Left renal pelvis (tissue), 4 donors: ENCODE measurements around the gene ZBTB12. TPM values are rescaled to one million over a fixed set of nuclear protein-coding genes. Genes with fewer than 3 reads are reported as not detected.
"Not testable (repeated sequence)": the region's sequence is repeated elsewhere in the genome, so short reads cannot be mapped to it uniquely, and the experiment has no call there.

Experiments
- DNase-seq, 4 donors: peaks; one replicate each; pipeline ENCODE4 v3.0.0-alpha.2; 2013; ENCODE audit warnings: low read depth in 4 of 4, low spot score in 3 of 4
- polyA plus RNA-seq, 4 donors: library from polyadenylated mRNA; unstranded; fragments of 120-200 nt; gene quantifications; one replicate each; pipeline ENCODE4 v1.2.1, GENCODE V29; 2013; ENCODE audit not compliant: insufficient read length in 4 of 4

Gene ZBTB12
- polyA plus RNA-seq, 4 donors = 17.7 to 28.9 (median 22.0) TPM

DNA sequence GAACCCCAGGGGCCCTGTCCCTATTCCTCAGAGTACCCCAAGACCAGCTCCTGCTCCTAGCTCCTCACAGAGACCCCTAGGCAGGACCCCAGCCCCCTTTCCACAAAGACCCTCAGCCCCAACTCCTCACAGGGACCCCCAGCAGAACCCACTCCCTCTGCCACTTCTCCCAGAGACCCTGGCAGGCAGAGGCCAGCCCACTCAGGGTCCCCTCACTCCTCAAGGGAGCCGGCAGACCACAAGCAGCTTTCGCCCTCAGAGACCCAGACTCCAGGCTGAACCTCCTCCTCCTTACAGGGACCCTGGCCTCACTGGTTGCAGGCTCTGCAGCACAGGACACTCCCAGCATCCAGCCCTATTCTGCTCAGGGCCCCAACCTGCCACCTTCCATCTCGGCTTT, 23.7 kb downstream of the ZBTB12 start:
- DNase-seq = no peak

DNA sequence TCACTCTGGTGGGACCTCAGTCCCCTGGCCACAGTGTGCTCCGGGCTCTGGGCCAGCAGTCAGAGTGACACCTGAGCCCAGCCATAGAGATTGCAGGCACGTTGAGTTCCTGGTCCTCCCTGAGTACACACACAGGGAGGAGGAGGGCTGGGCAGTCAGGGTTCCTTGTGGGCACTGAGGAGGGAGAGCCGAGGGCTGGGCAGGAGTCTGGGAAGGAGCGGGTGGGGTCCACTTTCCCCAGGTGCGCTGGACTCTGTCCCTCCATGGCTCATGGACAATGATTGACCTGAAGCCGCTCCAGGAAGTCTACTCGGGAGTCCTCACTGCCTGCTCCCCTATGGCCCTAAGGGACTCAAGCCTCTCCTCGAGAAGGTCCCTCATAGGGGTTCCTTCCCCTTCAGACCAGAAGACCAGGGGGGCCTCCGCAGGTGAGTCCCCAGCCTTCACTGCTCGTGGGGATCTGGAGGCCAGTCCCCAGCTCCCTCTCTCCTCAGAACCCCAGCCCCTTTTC, 24.2 kb downstream of the ZBTB12 start:
- no peak for DNase-seq

- no peak for DNase-seq
Measured at GRCh38 chr6:31877125-31877650, 24.7 kb downstream of the ZBTB12 start.

GRCh38 chr6:31876357-31876756, 25.5 kb downstream of the ZBTB12 start:
- DNase-seq = no peak

DNA sequence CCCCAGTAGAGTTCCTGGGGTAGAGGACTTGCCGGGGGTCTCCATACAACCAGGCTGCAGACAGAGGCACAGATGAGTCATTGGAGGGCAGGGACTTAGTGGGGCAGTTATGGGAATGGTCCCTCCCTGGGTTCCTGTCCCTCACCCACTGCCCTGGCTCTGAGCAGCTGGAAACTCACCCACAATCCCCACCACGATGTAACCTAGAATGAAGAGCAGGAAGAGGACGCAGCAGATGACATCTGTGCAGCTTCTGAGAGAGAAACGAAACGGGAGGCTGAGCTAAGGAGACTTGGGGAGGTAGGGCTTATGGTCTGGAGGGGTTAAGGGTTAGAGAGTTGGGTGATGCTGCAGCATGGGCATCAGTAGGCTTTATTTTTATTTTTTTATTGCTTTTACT, 26.0 kb downstream of the ZBTB12 start:
- DNase-seq = no peak

- no peak for DNase-seq
Measured at GRCh38 chr6:31874836-31875572, 26.9 kb downstream of the ZBTB12 start.

DNA sequence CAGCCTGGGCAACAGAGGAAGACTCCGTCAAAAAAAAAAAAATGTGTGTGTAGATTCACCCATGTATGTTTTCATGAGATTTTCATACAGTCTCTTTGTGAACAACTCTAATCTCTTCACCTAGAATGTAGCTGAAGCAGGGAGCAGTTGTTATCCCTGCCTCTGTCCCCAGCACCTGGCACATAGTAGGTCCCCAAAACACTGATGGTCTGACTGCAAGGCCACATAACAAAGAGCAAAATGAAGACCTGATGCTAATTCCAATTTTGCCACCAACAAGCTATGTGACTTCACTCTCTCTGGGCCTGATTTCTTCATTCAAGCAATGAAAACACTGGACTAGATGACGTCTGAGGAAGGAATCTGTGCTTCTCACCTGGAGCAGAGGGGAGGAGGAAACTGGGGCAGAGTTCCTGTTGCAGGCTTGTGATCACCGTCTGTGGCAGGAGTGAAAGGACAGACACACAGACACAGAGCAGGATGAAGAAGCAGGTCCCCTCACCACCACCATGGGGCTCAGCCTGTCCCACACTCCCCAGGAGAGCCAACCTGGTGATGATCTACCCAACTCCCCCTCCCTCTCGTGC, 27.7 kb downstream of the ZBTB12 start:
- no peak for DNase-seq

DNA sequence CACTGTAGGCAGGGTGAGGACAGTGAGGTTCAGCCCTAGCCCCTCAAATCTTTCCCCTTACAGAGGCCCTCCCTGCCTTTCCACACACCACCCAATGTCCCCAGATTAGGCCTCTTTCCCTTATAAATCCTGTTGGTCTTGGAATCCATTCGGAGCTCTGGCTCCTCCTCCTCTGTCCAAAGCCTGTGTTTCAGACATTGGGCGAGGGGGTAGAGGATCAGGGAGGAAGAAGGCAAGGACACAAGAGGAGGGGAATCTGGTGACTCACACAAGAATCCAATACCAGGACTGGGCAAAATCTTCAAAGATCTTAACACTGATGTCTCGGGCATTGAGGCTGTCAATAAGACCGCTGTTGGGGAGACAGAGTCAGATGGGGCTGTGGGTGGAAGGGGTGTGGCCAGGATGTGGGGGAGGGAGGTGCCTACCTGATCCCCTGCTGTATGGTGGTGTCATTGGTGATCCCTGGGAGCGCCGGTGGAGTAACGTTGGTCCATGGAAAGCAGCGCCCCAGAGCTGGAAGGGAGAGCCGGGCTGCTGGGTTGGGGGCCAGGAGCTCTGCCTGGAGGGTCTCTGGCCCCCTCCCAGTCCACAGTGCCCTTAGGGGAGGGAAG, 30.7 kb downstream of the ZBTB12 start:
- DNase-seq = no peak

DNA sequence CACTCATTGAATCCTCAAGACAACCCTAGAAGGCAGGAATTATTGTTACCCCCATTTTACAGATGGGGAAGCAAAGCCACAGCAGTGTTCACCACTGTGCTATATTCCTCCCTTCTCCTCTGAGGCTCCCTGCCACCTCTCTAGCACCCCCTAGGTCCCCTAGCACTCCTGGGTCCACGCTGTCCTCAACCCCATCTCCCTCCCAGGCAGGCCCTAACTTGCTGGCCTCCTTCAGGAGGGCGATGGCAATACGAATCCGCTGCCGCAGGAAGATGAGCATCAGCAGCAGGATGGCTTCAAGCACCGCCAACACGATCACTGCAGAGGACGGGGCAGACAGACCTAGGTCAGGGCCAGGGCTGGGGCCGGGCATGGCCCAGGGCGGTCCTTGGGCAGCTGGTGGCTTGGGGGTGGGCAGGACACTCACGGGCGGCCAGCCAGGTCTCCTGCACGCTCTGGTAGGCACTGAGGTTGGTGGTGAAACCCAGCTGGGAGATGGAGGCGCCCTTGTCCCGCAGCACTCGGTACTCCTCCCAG, 31.4 kb downstream of the ZBTB12 start:
- DNase-seq = no peak

- DNase-seq = no peak
Measured at GRCh38 chr6:31869343-31869742, 32.5 kb downstream of the ZBTB12 start.

DNA sequence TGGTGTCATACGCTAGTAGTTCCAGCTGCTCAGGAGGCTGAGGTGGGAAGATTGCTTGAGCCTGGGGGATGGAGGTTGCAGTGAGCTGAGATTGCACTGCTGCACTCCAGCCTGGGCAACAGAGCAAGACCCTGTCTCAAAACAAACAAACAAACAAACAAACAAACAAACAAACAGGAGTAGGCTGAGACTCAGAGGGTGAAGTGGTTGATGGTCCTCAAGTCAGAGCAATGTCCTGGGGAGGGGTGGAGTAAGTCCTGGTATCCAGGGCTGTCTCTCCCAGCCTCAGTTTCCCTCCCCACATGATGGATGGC, 33.3 kb downstream of the ZBTB12 start:
- not testable (repeated sequence) for DNase-seq

DNA sequence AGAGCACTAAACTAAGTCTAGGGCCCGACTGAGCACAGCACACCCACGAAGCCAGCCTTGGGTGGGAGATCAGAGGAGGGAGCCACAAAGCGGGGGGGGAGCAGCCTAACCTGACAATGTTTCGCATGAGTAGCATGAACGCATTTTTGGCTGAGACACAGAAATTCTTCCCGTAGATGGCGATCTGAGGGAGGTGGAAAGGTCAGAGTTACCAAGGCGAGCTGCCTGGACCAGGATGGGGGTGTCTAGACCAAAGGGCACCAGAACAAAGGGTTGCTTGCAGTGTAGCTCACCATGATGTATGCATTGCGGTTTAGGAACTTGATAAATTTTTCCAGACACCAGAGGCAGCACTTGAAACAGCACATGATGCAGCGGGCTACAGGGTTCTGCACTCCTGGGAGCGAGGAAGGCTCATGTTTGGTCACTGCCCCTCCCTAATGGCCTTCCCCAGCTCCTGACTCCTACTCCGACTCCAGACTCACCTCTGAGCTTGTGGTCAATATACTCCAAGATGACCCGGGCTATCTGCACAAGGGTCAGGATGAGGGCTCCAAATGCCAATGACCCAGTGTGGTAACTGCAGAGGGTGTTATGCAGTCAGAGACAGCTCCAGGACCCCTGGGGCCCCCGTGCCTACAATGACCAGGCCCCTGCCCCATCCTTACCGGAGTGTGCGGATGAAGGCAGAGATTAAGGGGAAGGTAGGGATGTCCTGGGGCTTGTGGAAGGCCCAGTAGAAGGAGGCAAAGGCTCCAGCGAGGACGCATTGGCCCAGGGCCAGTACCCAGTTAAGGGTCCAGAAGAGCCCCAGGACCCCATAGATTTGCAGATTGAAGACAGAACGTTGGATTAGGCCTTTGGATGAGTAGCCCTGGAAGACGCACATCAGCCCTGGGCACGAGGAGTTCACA, 36.4 kb downstream of the ZBTB12 start:
- DNase-seq = no peak

GRCh38 chr6:31864818-31865204, 37.1 kb downstream of the ZBTB12 start:
- DNase-seq = no peak

- not testable (repeated sequence) for DNase-seq
Measured at GRCh38 chr6:31864123-31864562, 37.7 kb downstream of the ZBTB12 start.

DNA sequence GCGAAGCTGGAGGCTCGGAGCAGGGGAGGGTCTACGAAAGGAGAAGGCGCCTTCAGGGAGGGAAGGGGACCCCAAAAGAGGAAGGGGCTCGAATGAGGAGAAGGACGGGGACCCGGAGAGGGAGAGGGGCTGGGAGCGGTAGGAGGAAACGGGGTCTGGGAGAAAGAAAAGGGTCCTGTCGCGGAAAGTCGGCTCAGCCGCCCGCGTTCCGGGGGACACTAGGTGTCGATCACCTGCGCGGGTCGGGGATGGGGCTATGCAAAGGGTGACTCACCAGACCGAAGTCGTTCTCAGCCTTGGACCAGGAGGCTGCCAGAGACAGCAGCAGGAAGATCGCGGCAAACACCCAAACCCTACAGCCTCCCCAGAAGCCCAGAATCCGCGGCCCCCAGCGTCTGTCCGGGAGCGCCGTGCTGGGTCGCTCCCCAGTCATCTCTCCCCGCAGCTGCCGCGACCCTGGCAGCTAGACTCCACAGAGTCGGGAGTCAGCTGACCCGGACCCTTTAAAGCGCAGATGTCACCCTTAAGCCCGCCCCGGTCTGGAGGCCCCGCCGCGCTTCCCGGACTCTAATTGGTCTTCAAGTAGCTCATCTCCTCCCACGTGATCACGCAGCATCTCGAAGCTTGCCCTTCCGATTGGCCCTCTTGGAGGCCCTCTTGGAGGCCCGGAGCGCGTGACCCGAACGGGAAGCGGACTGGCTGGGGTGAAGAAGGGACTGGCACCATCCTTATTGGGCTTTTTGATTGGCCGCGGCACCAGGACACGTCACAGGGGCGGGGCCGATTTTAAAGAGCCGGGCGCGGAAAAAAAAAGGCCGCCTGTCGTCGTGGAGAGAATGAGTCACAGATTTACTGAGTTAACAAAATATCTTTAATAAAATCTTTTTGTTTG, 39.3 kb downstream of the ZBTB12 start, which contains the start of gene NEU1:
NEU1 (minus strand) TSS at position 478 of the 892 bp plus-strand sequence; CDS start at position 433, 45 bp downstream.
- peak; percentile 97 to 100 (median 99) for DNase-seq

DNA sequence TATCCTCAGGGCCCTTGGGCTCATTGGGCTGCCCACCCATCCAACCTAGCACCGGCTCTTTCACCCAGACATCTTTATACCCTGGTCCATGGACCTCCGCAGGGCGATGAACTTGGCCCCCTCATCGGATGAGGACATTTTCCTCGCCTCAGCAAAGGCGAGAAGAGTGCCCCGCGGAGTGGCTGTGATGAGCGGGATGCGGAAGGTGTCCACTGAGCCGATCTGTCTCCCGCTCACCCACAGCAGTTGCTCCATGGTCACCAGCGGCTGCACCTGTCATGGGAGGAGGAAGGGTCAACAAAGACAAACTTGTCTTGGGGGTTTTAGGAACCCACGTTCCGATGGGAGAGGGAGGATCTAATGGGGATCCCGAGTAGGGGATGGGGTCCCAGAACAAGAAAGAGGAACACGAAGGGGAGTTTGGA, 40.0 kb downstream of the ZBTB12 start:
- no peak for DNase-seq

GRCh38 chr6:31861150-31861549, 40.7 kb downstream of the ZBTB12 start:
- DNase-seq = no peak

GRCh38 chr6:31860349-31860748, 41.5 kb downstream of the ZBTB12 start:
- no peak for DNase-seq

DNA sequence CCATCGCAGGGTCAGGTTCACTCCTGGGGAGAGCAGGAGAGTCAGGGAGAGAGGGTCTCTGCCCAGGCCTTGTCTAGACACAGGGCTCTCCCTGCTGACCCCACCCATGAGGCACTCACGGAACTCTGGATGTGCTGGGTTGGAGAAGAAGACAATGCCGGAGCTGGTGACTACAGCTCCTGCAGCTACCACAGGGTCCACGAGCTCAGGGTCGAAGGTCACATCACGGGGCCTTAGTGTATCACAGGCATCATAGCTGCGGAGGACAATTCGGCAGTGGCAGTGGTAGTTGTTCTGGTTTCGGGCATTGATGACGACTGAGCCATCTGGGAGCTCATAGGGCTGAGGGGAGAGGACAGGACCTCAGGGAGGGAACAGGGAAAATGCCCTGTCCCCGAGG, 42.0 kb downstream of the ZBTB12 start:
- no peak for DNase-seq
